Esophagus muscularis mucosa (tissue), 4 donors: ENCODE measurements around the gene ALDOA. TPM values are rescaled to one million over a fixed set of nuclear protein-coding genes. Genes with fewer than 3 reads are reported as not detected.

Source experiments
- DNase-seq: peaks from one replicate; pipeline ENCODE4 v3.0.0-alpha.2; 2017; ENCODE audit errors: extremely low spot score
- H3K27ac ChIP-seq, 4 donors: fragments of 200-600 bp; sonication (generic); replicated peaks in 1 of 4; 1 replicate in 3 of 4; 2 replicates in 1 of 4; pipeline ENCODE4 v1.5.1; 2016 to 2019; ENCODE audit warnings: mild to moderate bottlenecking in 1 of 4
- H3K27me3 ChIP-seq, 4 donors: fragments of 200-600 bp; sonication (generic); one replicate each; pipeline versions ENCODE4 v1.5.1 to v1.6.0; 2016 to 2019
- H3K36me3 ChIP-seq, 4 donors: fragments of 200-600 bp; sonication (generic); one replicate each; pipeline ENCODE4 v1.5.1; 2016 to 2019
- H3K4me1 ChIP-seq, 4 donors: fragments of 200-600 bp; sonication (generic); one replicate each; pipeline ENCODE4 v1.5.1; 2016 to 2019
- H3K4me3 ChIP-seq, 4 donors: fragments of 200-600 bp; sonication (generic); 1 replicate in 2 of 4; 2 replicates in 2 of 4; pipeline ENCODE4 v1.5.1; 2016 to 2019; ENCODE audit warnings: mild to moderate bottlenecking in 4 of 4, moderate library complexity in 1 of 4
- H3K9me3 ChIP-seq, 4 donors: fragments of 200-600 bp; sonication (generic); 1 replicate in 3 of 4; 2 replicates in 1 of 4; pipeline ENCODE4 v1.5.1; 2016 to 2019
- CTCF ChIP-seq, 3 experiments: fragments of 200-600 bp in 2 of 3; fragments of 450-650 bp in 1 of 3; sonication (generic) in 2 of 3; IDR thresholded peaks; one replicate each; pipeline ENCODE4 v1.5.1; 2017 to 2019; ENCODE audit warnings: antibody characterized with exemption in 3 of 3, mild to moderate bottlenecking in 2 of 3, moderate library complexity in 1 of 3
- EP300 ChIP-seq: sonication (generic); formaldehyde crosslinking; IDR thresholded peaks from one replicate; pipeline ENCODE4 v1.6.1; 2017; ENCODE audit warnings: antibody characterized with exemption
- POLR2A ChIP-seq: fragments of 450-650 bp; IDR thresholded peaks from one replicate; pipeline ENCODE4 v1.6.1; 2017; ENCODE audit warnings: antibody characterized with exemption, moderate library complexity, mild to moderate bottlenecking, low read depth
- POLR2AphosphoS5 ChIP-seq, 2 donors: sonication (generic); formaldehyde crosslinking; IDR thresholded peaks; one replicate each; pipeline ENCODE4 v1.6.1; 2017; ENCODE audit warnings: antibody characterized with exemption in 2 of 2
- WGBS: methylation state at CpG from one replicate; pipeline ENCODE4 v1.1.5; 2018; 5-methylcytosine and 5-hydroxymethylcytosine counted together
- intact Hi-C: fragments of 100-400 bp; cut with DNase I; formaldehyde crosslinking; loops from one replicate; pipeline ENCODE4 v1.15.1; 2023
- total RNA-seq, 4 donors: library from RNA; depleted of rRNA; stranded (reverse); fragments of >200 nt; gene quantifications; one replicate each; pipeline versions ENCODE4 v1.1.0 to v1.2.1, GENCODE V29; 2016

Gene ALDOA
- total RNA-seq, 4 donors from 2014 or later: 1,300 to 1,765 (median 1,454) TPM

DNA sequence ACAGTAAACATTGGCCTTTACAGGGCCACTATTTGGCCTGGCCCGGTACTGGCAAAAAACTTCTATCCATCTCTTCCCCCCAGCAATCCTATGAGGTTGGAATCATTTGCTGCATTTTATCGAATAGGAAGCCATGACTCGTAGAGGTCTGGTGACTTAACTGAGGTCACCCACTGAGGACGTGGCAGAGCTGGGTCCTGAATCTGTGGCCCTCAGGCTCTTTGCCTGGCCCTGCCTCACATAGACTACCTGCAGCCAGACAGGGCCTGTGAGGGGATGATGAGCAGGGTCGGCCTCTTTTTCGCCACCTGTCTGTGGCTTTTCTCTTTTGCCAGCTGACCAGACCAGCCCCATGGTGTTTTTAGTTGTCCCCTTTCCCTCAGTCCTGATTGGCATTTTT is 12.1 kb downstream of the ALDOA start:
- no peak for TF ChIP-seq POLR2A
- TF ChIP-seq POLR2AphosphoS5 (IDR thresholded peaks at IDR 0.05): no peak
- no peak for TF ChIP-seq CTCF (IDR thresholded peaks at IDR 0.05)
- TF ChIP-seq EP300: no peak
- H3K36me3 ChIP-seq: peaks cover 37 to 69% (median 63%) of the 10 kb centered on the region in 4 donors
- 69% methylated on average over 6 of the region's 6 CpGs for WGBS
- DNase-seq: no peak
- H3K27ac ChIP-seq: peak overlapping the region in 1 of 4 donors; percentile 93
- no peaks in the 10 kb centered on the region for H3K9me3 ChIP-seq
- no peaks in the 10 kb centered on the region for H3K27me3 ChIP-seq
- H3K4me3 ChIP-seq: no peak overlapping the region
- peaks cover 29 to 46% (median 39%) of the 10 kb centered on the region in 4 donors for H3K4me1 ChIP-seq
- intact Hi-C loops: no loop called here

GRCh38 chr16:30078744-30079143 is 13.2 kb downstream of the ALDOA start:
- no peak for TF ChIP-seq EP300
- no peak for TF ChIP-seq CTCF (IDR thresholded peaks at IDR 0.05)
- no peak for TF ChIP-seq POLR2AphosphoS5 (IDR thresholded peaks at IDR 0.05)
- TF ChIP-seq POLR2A: no peak
- Histone ChIP-seq H3K9me3 (no peaks in the 10 kb centered on the region), H3K4me3 (no peak overlapping the region), H3K27me3 (no peaks in the 10 kb centered on the region), H3K4me1 (peaks cover 29 to 46% (median 39%) of the 10 kb centered on the region in 4 donors), H3K36me3 (peaks cover 40 to 69% (median 64%) of the 10 kb centered on the region in 4 donors), H3K27ac (no peak overlapping the region)
- 85% methylated on average over 7 of the region's 7 CpGs for WGBS
- intact Hi-C loops: no loop called here
- DNase-seq: no peak

DNA sequence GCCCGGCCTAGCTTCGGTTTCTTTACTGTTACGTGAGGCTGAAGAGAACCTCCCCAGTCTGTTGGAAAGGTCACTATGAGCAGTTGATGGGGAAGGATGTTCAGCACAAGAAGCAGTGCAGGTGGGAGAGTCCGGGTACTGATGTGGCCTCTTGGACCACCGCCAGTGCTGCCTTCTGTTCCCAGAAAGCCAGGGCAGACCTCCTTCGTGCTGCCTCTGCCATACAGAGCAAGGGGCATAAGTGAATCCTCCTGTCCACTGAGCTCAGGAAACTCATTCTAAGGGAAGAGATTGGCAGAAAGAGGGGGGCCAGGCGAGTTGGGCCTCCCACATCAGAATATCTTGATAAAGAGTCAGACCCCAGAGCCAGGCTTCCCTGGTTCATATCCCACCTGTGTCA is 13.9 kb downstream of the ALDOA start:
- Histone ChIP-seq H3K4me1 (peaks cover 29 to 45% (median 39%) of the 10 kb centered on the region in 4 donors), H3K27me3 (no peaks in the 10 kb centered on the region), H3K4me3 (no peak overlapping the region), H3K9me3 (no peaks in the 10 kb centered on the region), H3K36me3 (peaks cover 41 to 74% (median 71%) of the 10 kb centered on the region in 4 donors), H3K27ac (no peak overlapping the region)
- DNase-seq: no peak
- intact Hi-C loops: no loop called here
- TF ChIP-seq EP300 (no peak), CTCF (IDR thresholded peaks at IDR 0.05) (no peak), POLR2A (no peak), POLR2AphosphoS5 (IDR thresholded peaks at IDR 0.05) (no peak)
- 87% methylated on average over 7 of the region's 7 CpGs for WGBS

- WGBS: 85% methylated on average over 20 of the region's 20 CpGs
- TF ChIP-seq POLR2AphosphoS5 (IDR thresholded peaks at IDR 0.05) (no peak), POLR2A (no peak), EP300 (no peak), CTCF (IDR thresholded peaks at IDR 0.05) (no peak)
- Histone ChIP-seq H3K9me3 (no peaks in the 10 kb centered on the region), H3K27me3 (no peaks in the 10 kb centered on the region), H3K27ac (no peak overlapping the region), H3K36me3 (peaks cover 46 to 82% (median 81%) of the 10 kb centered on the region in 4 donors), H3K4me1 (peaks cover 12 to 27% (median 20%) of the 10 kb centered on the region in 4 donors), H3K4me3 (no peak overlapping the region)
- intact Hi-C loops: no loop called here
- DNase-seq: no peak
Observed at GRCh38 chr16:30082545-30083090, 17.1 kb downstream of the ALDOA start.
